Kidney epithelial cell (primary cell): Measurements from ENCODE around the gene CSTF1. TPM values are rescaled to one million over a fixed set of nuclear protein-coding genes. Genes with fewer than 3 reads are reported as not detected.
"Not testable (repeated sequence)": the region's sequence is repeated elsewhere in the genome, so short reads cannot be mapped to it uniquely, and the experiment has no call there.

Experiments
- DNase-seq: peaks from one replicate; pipeline ENCODE4 v3.0.0-alpha.2; 2010; ENCODE audit warnings: low read depth
- H3K27me3 ChIP-seq: 2 replicates; pipeline ENCODE4 v1.6.0; 2011; ENCODE audit warnings: low read length; ENCODE audit not compliant: control insufficient read depth, insufficient read depth
- H3K36me3 ChIP-seq: 2 replicates; pipeline ENCODE4 v1.5.1; 2011; ENCODE audit warnings: low read length; ENCODE audit not compliant: control insufficient read depth, insufficient read depth
- H3K4me3 ChIP-seq: 2 replicates; pipeline ENCODE4 v1.5.1; 2011; ENCODE audit warnings: low read depth, mild to moderate bottlenecking, control low read depth, low read length
- total RNA-seq: library from RNA; depleted of rRNA; stranded (reverse); fragments of >200 nt; gene quantifications from 2 replicates; pipeline ENCODE4 v1.2.3, GENCODE V29; 2015
- TF ChIP-seq, protein P1 (sequence below): IDR thresholded peaks from 2 replicates; pipeline ENCODE4 v1.5.1; 2011; ENCODE audit warnings: mild to moderate bottlenecking, moderate library complexity, low read length, control low read depth, inconsistent platforms; ENCODE audit not compliant: insufficient read depth, poor library complexity, severe bottlenecking

CSTF1 gene
- total RNA-seq, 1 donor from 2014 or later: 27.7 TPM

DNA sequence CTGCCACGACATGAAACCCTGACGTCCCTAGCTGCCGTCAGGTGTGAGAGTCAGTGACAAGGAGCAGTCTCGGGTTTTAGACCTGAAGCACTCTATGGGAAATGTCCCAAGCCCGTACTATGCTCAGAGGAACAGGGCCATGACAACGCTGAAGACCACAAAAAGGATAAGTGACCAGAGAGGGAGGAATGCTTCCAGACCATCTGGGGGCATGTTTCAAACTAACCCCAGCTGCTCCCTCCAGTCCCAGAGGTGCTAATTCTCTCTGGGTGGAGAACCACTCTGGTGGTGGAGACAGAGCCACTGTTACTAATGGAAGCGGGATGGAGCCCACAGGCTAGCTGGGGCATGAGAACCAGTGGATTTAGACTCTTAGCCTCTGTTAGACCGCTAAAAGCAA, 9.1 kb upstream of the CSTF1 start:
- H3K27me3 ChIP-seq: no peaks in the 10 kb centered on the region
- H3K36me3 ChIP-seq: no peaks in the 10 kb centered on the region
- no peak overlapping the region for H3K4me3 ChIP-seq
- no peak for DNase-seq
- TF ChIP-seq, protein P1, sequence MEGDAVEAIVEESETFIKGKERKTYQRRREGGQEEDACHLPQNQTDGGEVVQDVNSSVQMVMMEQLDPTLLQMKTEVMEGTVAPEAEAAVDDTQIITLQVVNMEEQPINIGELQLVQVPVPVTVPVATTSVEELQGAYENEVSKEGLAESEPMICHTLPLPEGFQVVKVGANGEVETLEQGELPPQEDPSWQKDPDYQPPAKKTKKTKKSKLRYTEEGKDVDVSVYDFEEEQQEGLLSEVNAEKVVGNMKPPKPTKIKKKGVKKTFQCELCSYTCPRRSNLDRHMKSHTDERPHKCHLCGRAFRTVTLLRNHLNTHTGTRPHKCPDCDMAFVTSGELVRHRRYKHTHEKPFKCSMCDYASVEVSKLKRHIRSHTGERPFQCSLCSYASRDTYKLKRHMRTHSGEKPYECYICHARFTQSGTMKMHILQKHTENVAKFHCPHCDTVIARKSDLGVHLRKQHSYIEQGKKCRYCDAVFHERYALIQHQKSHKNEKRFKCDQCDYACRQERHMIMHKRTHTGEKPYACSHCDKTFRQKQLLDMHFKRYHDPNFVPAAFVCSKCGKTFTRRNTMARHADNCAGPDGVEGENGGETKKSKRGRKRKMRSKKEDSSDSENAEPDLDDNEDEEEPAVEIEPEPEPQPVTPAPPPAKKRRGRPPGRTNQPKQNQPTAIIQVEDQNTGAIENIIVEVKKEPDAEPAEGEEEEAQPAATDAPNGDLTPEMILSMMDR: no peak

DNA sequence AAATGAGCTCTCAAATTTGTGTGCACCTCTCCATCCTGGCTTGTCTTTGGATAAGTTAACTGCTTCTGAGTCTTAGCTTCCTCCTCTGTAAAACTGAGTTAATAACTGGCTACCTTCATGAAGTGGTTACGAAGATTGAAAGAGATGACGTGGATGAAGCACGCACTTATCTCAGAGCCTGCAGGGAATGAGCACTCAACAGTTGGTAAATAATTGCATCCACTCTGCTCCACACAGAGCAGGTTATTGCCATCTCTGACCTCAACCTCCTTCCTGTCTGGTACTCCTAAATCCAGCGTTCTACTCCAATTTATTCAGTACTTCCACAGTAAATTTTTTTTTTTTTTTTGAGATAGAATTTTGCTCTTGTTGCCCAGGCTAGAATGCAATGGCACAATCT, 7.3 kb upstream of the CSTF1 start:
- H3K27me3 ChIP-seq: no peaks in the 10 kb centered on the region
- DNase-seq: no peak
- H3K4me3 ChIP-seq: no peak overlapping the region
- H3K36me3 ChIP-seq: no peaks in the 10 kb centered on the region
- TF ChIP-seq, protein P1: no peak

DNA sequence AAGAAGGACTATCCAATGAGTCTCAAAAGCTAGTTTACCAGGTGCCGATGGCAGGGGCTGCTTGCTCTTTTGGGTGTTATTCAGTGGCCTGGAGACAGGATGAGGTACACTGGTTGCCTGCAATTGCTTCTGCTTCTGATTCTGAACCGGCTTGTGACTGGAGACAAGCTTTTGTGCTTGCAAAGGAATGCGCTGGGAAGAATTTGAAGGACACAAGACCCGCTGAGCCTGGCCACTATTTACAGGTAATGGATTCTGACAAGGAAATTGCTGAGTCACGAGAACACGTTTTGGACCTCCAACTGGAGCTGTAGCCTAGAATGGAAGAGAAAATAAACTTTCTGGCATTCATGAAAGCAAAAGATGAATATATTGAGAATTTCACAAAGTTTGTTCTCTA, 6.2 kb upstream of the CSTF1 start:
- no peak for DNase-seq
- Histone ChIP-seq H3K4me3 (no peak overlapping the region), H3K36me3 (no peaks in the 10 kb centered on the region), H3K27me3 (no peaks in the 10 kb centered on the region)
- TF ChIP-seq, protein P1: no peak

DNA sequence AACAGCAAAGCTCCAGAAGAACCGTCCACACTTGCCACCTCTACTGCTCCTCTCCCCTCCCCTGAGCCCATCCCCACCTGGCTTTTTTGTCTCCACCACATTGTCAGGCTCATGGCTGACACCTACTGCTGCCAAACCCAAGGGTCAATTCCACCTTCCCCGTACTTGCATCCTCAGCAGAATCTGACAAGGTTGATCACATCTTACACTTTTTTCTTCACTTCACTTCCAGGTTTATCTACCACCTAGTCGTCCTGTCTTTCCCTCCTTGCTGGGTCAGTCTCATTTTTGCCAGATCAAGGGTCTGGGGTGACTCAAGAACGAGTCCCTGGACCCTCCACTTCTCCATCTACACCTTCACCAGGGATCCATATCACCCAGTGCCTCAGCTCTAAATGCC, 3.6 kb upstream of the CSTF1 start:
- Histone ChIP-seq H3K4me3 (no peak overlapping the region), H3K27me3 (no peaks in the 10 kb centered on the region), H3K36me3 (no peaks in the 10 kb centered on the region)
- TF ChIP-seq, protein P1: no peak
- DNase-seq: no peak

DNA sequence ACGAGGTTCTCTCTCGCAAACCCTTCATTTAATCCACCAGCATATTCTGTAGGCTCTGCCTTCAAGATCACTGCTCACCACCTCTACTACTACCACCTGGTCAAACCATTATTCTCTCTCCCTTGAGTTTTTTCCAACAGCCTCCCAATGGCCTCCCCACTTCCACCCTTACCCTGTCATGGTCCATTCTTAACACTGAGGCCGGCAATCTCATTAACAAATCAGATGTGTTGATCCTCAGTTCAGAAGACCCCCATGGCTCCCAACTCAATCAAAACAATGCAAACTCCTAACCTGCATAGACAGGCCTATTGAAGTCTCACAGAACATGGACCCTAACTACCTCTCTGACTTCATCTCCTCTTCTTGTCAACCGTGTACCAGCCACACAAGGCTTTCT, 2.6 kb upstream of the CSTF1 start:
- DNase-seq: no peak
- H3K4me3 ChIP-seq: no peak overlapping the region
- no peaks in the 10 kb centered on the region for H3K36me3 ChIP-seq
- H3K27me3 ChIP-seq: no peaks in the 10 kb centered on the region
- TF ChIP-seq, protein P1: no peak

DNA sequence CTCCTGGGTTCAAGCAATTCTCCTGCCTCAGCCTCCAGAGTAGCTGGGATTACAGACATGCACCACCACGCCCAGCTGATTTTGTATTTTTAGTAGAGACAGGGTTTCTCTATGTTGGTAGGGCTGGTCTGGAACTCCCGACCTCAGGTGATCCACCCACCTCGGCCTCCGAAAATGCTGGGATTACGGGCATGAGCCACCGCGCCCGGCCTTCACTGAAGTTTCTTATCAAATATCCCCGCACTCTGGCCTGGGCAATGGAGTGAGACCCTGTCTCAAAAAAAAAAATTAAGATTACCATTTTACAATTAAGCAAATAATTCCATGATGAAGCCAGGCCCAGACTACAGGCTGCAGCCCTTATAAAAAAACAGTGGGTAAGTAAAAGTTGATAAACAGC, 2.0 kb upstream of the CSTF1 start:
- DNase-seq, H3K36me3 ChIP-seq, H3K4me3 ChIP-seq, H3K27me3 ChIP-seq: not testable (repeated sequence)
